Right kidney (tissue), 9 donors: Measurements from ENCODE around the gene IMPDH1.
"Not testable (repeated sequence)": the region's sequence is repeated elsewhere in the genome, so short reads cannot be mapped to it uniquely, and the experiment has no call there.

Experiments
- DNase-seq: peaks from one replicate; pipeline ENCODE4 v3.0.0-alpha.2; 2016
- long read RNA-seq, 8 donors: transcript quantifications; one replicate each; lab custom pipeline, GENCODE V29; 2026

Gene IMPDH1
- long read RNA-seq, donor 1, partial matches to known transcripts: 0 of 3 reads
- long read RNA-seq, donor 1, other reads (novel, unspliced or antisense): 0 of 3 reads
- long read RNA-seq, donor 2, partial matches to known transcripts: 0 of 2 reads
- long read RNA-seq, donor 2, other reads (novel, unspliced or antisense): 0 of 2 reads
- long read RNA-seq, donor 3, partial matches to known transcripts: 0 of 2 reads
- long read RNA-seq, donor 3, other reads (novel, unspliced or antisense): 0 of 2 reads
- long read RNA-seq, donor 4, partial matches to known transcripts: 0 of 2 reads
- long read RNA-seq, donor 4, other reads (novel, unspliced or antisense): 0 of 2 reads
- long read RNA-seq, donor 5, partial matches to known transcripts: 5 of 8 reads
- long read RNA-seq, donor 5, other reads (novel, unspliced or antisense): 0 of 8 reads
- long read RNA-seq, donor 6, partial matches to known transcripts: 0 of 3 reads
- long read RNA-seq, donor 6, other reads (novel, unspliced or antisense): 0 of 3 reads
- long read RNA-seq, donor 7, partial matches to known transcripts: 0 of 4 reads
- long read RNA-seq, donor 7, other reads (novel, unspliced or antisense): 0 of 4 reads
- long read RNA-seq, donor 8, partial matches to known transcripts: 0 of 1 reads
- long read RNA-seq, donor 8, other reads (novel, unspliced or antisense): 0 of 1 reads

DNA sequence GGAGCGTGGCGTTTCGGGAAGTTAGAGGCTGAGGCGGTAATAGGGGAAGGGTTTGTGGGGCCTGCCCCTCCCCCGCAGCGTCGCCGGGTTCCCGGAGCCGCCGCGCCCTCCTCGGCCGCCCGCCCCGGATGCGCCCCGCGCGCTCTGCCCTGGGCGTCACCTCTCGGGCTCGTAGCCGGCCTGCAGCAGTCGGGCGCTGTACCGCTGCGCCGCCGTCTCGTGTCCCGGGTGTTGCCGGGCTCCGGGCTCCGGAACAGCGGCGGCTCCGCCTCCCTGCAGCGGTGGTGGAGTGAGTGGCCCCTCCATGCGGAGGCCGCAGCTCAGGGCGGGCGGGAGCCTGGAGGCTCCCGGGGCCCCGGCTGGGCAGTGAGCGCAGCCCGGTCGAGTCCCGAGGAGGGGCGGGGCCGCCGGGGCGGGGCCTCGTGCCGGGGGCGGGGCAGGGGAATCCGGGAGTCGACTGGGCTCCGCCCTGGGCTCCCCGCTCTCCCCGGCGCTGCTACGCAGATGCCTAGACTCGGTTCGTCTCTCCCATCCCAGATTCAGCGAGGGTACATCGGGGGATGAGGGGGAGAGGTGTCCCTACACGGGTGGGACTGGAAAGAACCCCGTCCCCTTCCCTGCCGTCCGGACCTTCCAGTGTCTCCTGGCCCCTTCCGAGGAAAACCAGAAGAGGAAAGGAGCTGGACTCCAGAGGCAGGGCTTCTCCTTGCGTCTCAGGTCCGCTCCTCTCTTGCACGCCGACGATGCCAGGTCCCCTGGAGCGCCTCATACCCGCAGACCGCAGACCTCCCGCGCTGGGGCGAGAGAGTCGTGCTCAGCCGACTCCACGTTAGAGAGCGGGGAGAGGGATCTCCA lies at the start of gene IMPDH1:
IMPDH1 (minus strand) TSS at position 387 of the 855 bp plus-strand sequence; CDS start at position 306, 81 bp downstream.
- DNase-seq: peak; percentile 91

DNA sequence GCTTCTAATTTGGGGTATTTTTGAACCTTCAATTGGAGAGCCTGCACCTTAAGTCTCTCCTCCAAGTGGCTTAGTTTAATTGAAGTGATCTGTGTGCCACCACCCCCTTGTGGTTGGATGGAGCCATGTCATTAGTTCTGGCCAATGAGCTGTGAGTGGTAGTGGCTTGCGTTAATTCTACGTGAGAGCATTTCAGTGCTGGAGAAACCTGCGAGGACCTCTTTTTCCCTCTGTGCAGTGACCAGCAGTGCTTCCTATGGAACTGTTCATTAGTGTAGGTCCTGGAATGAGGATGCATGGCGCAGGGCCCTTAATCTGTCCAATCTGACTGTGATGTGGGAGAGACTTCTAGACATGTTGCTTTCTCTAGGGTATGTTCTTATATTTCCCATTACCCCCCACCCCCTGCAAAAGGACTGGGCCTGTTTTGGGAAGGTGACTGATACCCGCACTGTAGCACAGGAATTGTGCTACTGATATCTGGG lies 49.7 kb upstream of the IMPDH1 start:
- DNase-seq: peak; percentile 27

DNA sequence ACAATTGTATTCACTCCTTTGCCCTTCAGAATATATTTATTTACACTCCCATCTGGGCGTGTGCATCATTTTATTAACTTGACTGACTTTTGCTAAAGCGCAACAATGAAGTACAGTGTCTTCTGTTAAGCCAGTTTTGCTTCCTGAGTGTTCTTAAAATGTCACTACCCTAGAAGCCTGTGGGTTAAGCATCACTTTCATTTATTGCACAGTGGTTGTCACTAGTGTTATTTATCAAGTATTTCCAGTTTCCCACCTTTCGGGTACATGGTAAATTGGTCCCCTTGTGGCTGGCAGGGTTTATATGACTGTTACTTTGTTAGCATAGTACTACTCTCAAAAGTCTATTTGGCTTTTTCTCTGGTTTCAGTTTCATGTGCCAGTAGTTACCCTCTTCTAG lies 49.2 kb upstream of the IMPDH1 start:
- DNase-seq: no peak

GRCh38 chr7:128457385-128457784 lies 47.6 kb upstream of the IMPDH1 start:
- not testable (repeated sequence) for DNase-seq

GRCh38 chr7:128456255-128456725 lies 46.5 kb upstream of the IMPDH1 start:
- no peak for DNase-seq

- DNase-seq: peak; percentile 97
Observed at GRCh38 chr7:128455543-128456254, 45.9 kb upstream of the IMPDH1 start, which contains the start of gene HILPDA. HILPDA (plus strand) TSS chr7:128455878; CDS start chr7:128457269, 1,391 bp downstream.

- no peak for DNase-seq
Observed at GRCh38 chr7:128454808-128455542, 45.2 kb upstream of the IMPDH1 start.

DNA sequence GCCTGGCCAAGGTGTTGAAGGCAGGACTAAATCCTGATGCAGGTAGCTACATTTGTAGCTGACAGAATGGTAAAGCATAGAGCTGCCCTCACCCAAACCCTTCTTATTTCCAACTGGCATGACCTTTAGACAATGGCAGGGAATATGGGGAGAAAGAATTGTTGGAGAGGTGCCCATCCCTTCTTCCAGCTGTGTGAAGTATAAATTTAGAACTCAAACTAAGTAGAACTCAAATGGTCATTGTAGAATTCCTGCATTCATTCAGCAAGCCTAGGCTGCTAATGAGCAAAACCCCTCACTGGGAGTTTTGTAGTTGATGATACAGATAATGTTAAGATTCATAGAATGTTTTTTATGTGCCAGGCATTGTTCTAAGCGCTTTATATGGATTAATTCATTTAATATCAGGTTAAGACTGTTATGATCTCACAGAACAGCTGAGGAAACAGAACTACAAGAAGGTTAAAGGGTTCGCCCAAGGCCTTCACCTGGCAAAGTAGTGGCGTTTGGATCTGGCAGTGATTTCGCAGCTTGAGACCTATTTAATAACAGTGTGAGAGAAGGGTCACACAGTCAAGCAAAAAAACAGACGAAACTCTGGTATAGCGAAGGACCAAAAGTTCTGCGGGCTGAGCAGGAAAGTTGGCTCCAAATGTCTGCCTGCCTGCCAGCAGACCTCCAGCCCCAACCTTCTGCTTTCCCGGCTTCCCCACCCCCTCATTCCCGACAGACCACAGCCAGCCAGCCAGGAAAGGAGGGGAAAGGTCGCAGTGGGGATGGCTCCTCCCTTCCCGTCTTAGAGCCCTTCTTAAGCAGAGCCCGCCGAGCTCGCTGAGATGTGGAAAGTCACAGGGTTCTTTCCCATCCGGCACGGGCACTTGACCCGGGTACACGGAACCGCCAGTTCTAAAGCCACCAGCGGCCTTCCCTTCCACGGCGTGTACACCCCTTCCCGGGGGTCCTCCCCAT lies 44.3 kb upstream of the IMPDH1 start:
- DNase-seq: peak; percentile 79

DNA sequence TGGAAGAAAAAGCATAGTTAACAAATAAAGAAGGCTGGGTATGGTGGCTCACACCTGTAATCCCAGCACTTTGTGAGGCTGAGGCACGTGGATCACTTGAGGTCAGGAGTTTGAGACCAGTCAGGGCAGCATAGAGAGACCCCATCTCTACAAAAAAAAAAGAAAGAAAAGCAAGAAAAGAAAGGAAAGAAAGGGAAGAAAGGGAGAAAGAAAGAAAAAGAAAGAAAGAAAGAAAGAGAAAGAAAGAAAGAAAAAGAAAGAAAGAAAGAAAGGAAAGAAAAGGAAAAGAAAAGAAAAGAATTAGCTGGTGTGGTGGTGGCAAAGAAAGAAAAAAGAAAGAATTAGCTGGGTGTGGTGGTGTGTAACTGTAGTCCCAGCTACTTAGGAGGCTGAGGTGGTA lies 42.8 kb upstream of the IMPDH1 start:
- no peak for DNase-seq

GRCh38 chr7:128450913-128451312 lies 41.1 kb upstream of the IMPDH1 start:
- no peak for DNase-seq

DNA sequence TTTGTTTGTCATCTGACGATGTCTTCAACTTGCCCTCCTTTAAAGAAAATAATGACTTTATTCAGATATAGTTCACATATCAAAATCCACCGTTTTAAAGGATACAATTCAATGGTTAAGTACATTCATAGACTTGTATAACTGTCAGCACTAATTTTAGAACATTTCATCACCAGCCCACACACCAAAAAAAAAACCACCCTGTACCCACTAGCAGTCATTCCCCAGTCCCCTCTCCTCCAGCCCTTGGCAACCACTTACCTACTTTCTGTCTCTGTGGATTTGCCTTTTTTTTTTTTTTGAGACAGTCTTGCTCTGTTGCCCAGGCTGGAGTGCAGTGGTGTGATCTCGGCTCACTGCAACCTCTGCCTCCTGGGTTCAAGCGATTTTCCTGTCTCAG lies 40.6 kb upstream of the IMPDH1 start:
- DNase-seq: no peak

DNA sequence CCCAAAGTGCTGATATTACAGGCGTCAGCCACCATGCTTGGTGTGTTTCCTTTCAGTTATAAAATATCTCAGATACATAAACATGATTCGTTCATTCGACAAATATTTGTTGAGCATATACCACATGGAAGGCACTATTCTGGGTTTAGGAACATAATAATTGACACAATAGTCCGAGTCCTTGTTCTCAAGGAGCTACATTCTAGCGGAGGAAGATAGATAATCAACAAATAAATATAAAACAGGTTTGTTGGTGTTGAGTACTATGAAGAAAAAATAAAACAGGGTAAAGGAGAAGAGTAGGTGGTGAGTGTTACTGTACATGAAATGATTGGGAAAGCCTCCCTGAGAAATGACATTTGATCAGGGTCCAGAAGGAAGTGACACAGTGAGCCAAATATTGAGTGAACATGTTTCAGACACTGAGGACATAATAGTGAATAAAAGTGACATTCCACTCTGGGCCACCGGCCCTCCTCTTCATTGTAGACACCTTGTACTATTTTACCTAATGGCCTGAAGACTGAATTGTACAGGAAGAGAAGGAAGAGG lies 39.0 kb upstream of the IMPDH1 start:
- no peak for DNase-seq

- no peak for DNase-seq
Observed at GRCh38 chr7:128447941-128448564, 38.3 kb upstream of the IMPDH1 start.

- DNase-seq: no peak
Observed at GRCh38 chr7:128446306-128446705, 36.5 kb upstream of the IMPDH1 start.

- no peak for DNase-seq
Observed at GRCh38 chr7:128443831-128444600, 34.2 kb upstream of the IMPDH1 start.

- DNase-seq: no peak
Observed at GRCh38 chr7:128442356-128442755, 32.6 kb upstream of the IMPDH1 start.

- no peak for DNase-seq
Observed at GRCh38 chr7:128437426-128438332, 27.9 kb upstream of the IMPDH1 start.
